ENCODE data around the gene MYBL2.

DNA sequence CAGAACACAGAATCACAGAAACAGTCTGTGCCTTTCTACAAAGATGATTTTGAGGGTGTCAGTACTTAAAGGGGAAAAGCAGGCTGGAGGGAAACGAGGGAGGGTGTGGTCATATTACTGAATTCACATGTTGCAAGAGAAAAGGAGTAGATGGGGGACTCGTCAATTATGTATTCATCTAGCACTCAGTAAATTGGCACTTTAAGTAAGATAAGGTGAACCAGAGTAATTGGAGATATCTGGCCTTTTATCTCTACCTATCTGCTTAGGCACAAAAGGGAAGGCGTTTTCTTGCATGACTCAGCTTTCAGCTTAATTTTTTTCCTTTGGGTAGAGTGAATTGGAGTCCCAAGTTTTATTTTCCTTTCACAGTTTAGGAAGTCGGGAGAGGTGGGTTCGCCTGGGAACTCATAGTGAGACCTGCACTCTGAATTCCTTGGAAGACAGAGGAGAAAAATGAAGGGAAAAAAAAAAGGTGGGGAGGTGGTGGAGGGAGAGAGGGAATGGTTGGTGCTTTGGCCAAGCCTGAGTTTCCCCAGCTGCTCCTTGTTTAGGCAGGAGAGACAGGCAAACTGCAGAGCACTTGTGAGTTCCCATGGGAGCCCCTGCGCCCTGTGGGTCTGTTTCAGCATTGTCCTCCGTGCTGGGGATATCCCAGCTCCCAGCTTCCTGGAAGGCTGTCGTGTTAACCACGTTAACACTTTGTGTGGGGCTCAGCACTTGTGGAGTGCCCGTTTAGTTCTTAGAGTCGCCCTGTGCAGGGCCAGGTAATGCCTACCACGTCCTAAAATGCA is 79.6 kb downstream of the MYBL2 start:
- TF ChIP-seq EZH2 (IDR thresholded peaks at IDR 0.05; ENCODE audit: low read length, unreplicated experiment) (no peak), CTCF (conservative IDR thresholded peaks at IDR 0.05; ENCODE audit: low read depth, low read length) (no peak)

Data from PC-3 (cell line).